ENCODE results near the gene ACLY.

DNA sequence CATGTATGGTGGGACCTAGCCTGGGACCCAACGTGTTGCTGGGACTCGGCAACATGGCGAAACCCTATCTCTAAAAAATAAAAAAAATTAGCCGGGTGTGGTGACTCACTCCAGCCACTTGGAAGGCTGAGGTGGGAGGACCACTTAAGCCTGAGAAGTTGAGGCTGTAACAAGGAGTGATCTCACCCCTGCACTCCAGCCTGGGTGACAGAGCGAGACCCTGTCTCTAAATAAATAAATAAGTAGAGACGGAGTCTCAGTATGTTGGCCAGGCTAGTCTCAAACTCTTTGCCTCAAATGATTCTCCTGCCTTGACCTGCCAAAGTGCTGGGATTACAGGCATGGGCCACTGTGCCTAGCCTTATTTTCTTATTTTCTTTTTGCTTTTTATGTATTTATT, 37.8 kb upstream of the ACLY start:
- TF ChIP-seq EZH2 (IDR thresholded peaks at IDR 0.05; ENCODE audit: low read depth), result no peak
- TF ChIP-seq, protein P1, sequence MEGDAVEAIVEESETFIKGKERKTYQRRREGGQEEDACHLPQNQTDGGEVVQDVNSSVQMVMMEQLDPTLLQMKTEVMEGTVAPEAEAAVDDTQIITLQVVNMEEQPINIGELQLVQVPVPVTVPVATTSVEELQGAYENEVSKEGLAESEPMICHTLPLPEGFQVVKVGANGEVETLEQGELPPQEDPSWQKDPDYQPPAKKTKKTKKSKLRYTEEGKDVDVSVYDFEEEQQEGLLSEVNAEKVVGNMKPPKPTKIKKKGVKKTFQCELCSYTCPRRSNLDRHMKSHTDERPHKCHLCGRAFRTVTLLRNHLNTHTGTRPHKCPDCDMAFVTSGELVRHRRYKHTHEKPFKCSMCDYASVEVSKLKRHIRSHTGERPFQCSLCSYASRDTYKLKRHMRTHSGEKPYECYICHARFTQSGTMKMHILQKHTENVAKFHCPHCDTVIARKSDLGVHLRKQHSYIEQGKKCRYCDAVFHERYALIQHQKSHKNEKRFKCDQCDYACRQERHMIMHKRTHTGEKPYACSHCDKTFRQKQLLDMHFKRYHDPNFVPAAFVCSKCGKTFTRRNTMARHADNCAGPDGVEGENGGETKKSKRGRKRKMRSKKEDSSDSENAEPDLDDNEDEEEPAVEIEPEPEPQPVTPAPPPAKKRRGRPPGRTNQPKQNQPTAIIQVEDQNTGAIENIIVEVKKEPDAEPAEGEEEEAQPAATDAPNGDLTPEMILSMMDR (conservative IDR thresholded peaks at IDR 0.05), result no peak

Data from PC-9 (cell line).